ENCODE data around the gene MAP3K10.

The MAP3K10 gene

GRCh38 chr19:40239415-40240226 is 48.4 kb downstream of the MAP3K10 start:
- Mint-ChIP-seq H3K27ac (no peak overlapping the region), H3K36me3 (ENCODE audit: low read depth) (peaks cover 13% of the 10 kb centered on the region)

GRCh38 chr19:40240332-40240731 is 49.1 kb downstream of the MAP3K10 start:
- H3K4me3 Mint-ChIP-seq: no peak overlapping the region

More at GRCh38 chr19:40239415-40240226, 48.4 kb downstream of the MAP3K10 start:
- DNase-seq (ENCODE audit: low spot score): no peak
- Mint-ChIP-seq H3K4me3 (no peak overlapping the region), H3K9me3 (no peaks in the 10 kb centered on the region), H3K4me1 (ENCODE audit: low read depth) (no peaks in the 10 kb centered on the region), H3K27me3 (ENCODE audit: low read depth) (no peaks in the 10 kb centered on the region)

DNA sequence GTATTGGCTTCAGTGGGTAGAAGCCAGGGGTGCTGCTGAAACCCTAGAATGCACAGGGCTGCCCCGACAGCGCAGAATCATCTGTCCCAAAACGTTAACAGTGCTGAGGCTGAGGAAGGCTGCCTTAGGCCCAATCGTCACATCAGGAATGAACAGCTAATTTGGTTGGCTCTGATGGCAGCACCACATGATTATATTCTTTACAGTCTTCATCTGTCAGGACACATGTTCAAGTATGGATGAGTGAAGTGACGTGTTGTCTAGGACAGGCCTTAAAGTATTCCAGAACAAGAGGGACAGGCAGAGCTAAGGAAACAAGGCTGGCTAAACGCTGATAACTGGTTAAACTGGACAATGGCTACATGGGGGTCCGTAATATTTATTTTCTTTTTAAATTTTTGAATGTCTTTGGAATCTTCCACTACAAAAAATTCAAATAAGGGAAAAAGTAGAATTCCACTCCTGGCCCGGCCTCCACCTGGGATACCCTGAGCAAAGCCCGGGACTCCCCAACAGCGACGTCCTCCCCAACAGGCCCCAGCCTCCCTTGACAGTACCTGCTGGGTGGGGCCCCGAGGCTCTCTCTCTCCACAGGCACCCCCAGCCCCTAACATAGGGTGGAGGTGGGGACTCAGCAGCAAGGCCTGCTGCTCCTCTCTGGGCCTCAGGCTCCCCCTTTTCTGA is 50.0 kb downstream of the MAP3K10 start:
- Mint-ChIP-seq H3K4me1 (ENCODE audit: low read depth) (no peaks in the 10 kb centered on the region), H3K27me3 (ENCODE audit: low read depth) (no peaks in the 10 kb centered on the region), H3K36me3 (ENCODE audit: low read depth) (peaks cover 13% of the 10 kb centered on the region), H3K9me3 (no peaks in the 10 kb centered on the region), H3K4me3 (no peak overlapping the region), H3K27ac (no peak overlapping the region)
- no peak for DNase-seq (ENCODE audit: low spot score)

More at GRCh38 chr19:40240332-40240731, 49.1 kb downstream of the MAP3K10 start:
- Mint-ChIP-seq H3K27ac (no peak overlapping the region), H3K4me1 (ENCODE audit: low read depth) (no peaks in the 10 kb centered on the region), H3K27me3 (ENCODE audit: low read depth) (no peaks in the 10 kb centered on the region), H3K9me3 (no peaks in the 10 kb centered on the region), H3K36me3 (ENCODE audit: low read depth) (peaks cover 13% of the 10 kb centered on the region)
- no peak for DNase-seq (ENCODE audit: low spot score)

GRCh38 chr19:40241809-40242384 is 50.7 kb downstream of the MAP3K10 start:
- no peak for DNase-seq (ENCODE audit: low spot score)
- no peak overlapping the region for H3K27ac Mint-ChIP-seq
- no peaks in the 10 kb centered on the region for H3K27me3 Mint-ChIP-seq (ENCODE audit: low read depth)
- H3K36me3 Mint-ChIP-seq (ENCODE audit: low read depth): peaks cover 10% of the 10 kb centered on the region
- H3K4me3 Mint-ChIP-seq: no peak overlapping the region
- no peaks in the 10 kb centered on the region for H3K9me3 Mint-ChIP-seq
- no peaks in the 10 kb centered on the region for H3K4me1 Mint-ChIP-seq (ENCODE audit: low read depth)

DNA sequence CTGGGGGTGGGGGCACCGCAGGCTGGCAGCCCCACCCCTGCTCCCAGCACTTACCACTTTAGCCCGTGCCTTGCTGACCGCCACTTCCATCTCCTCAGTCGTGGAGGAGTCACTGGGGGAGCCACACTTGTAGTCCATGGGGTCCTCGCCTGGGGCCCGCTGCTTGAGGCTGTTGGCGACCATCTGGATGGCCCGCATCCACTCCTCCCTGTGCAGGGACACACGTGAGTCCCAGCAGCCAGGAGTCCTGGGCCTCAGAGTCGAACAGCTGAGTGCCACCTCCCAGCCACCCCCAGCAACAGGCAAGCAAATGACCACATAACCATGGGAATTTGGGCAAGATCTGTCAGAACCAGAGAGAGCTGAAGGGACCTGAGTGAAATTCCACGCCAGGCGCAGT is 51.3 kb downstream of the MAP3K10 start:
- Mint-ChIP-seq H3K27ac (no peak overlapping the region), H3K4me3 (no peak overlapping the region), H3K4me1 (ENCODE audit: low read depth) (no peaks in the 10 kb centered on the region), H3K36me3 (ENCODE audit: low read depth) (peaks cover 8% of the 10 kb centered on the region), H3K9me3 (no peaks in the 10 kb centered on the region), H3K27me3 (ENCODE audit: low read depth) (no peaks in the 10 kb centered on the region)
- no peak for DNase-seq (ENCODE audit: low spot score)

DNA sequence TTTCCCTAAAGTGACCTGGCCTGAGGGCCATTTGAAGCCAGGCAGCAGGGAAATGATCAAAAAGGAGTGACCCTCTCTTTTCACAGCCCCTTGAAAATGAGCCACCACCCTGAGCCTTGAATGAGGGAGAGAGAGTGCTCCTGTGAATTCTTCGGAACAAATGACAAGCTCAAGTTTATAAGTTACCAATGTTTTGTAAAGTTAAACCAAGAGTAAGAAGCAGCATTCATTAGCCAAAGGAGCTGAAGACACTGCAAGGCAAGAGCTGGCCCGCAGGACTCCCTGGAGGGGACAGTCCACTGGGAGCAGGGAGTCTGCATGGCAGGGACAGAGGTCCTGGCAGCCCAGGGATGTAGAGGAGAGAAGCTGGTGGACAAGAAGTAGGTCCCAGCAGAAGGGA is 52.0 kb downstream of the MAP3K10 start:
- Mint-ChIP-seq H3K4me3 (no peak overlapping the region), H3K27ac (no peak overlapping the region)

DNA sequence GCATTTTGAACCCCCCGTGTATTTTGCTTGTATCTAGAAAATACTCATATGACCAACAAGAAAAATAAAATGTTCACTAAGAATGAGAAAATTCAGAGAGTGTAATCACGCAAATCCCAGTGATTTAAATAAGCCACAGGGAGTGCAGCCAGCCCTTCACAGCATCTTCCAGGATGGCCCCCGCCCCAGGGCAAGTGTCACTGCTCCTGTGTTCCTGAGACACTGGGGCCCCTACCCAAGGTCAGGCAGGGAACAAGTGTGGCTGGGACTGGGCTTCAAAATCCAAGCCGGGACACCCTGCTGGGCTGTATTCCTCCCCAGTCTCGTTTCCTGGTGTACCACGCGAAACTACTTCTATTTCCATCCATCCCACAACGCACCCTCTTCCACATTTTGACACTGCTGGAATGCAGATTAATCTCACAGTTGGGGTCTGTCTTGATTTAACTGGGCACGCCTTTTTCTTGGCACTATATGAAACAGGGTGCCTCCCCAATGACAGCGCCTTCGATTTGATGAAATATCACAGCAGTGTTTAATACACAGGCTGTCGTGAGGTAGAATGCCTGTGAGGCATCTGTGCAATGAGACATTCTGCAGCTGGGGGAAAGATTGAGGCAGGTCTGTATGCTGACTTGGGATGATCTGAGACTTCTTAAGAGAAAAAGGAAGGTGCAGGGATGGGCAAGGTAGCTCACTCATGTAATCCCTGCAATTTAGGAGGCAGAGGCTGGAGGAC is 53.5 kb downstream of the MAP3K10 start:
- Mint-ChIP-seq H3K9me3 (no peaks in the 10 kb centered on the region), H3K27ac (no peak overlapping the region), H3K4me1 (ENCODE audit: low read depth) (no peaks in the 10 kb centered on the region), H3K36me3 (ENCODE audit: low read depth) (peaks cover 4% of the 10 kb centered on the region), H3K27me3 (ENCODE audit: low read depth) (no peaks in the 10 kb centered on the region), H3K4me3 (no peak overlapping the region)
- no peak for DNase-seq (ENCODE audit: low spot score)

More for the DNA sequence above, 52.0 kb downstream of the MAP3K10 start:
- no peaks in the 10 kb centered on the region for H3K9me3 Mint-ChIP-seq
- no peaks in the 10 kb centered on the region for H3K4me1 Mint-ChIP-seq (ENCODE audit: low read depth)
- DNase-seq (ENCODE audit: low spot score): no peak
- H3K27me3 Mint-ChIP-seq (ENCODE audit: low read depth): no peaks in the 10 kb centered on the region
- H3K36me3 Mint-ChIP-seq (ENCODE audit: low read depth): peaks cover 3% of the 10 kb centered on the region

GRCh38 chr19:40245506-40246128 is 54.4 kb downstream of the MAP3K10 start:
- H3K36me3 Mint-ChIP-seq (ENCODE audit: low read depth): peaks cover 4% of the 10 kb centered on the region
- H3K27me3 Mint-ChIP-seq (ENCODE audit: low read depth): no peaks in the 10 kb centered on the region
- no peaks in the 10 kb centered on the region for H3K4me1 Mint-ChIP-seq (ENCODE audit: low read depth)
- H3K9me3 Mint-ChIP-seq: no peaks in the 10 kb centered on the region
- H3K4me3 Mint-ChIP-seq: no peak overlapping the region
- H3K27ac Mint-ChIP-seq: no peak overlapping the region
- no peak for DNase-seq (ENCODE audit: low spot score)

- no peaks in the 10 kb centered on the region for H3K4me1 Mint-ChIP-seq (ENCODE audit: low read depth)
- no peak overlapping the region for H3K4me3 Mint-ChIP-seq
- H3K36me3 Mint-ChIP-seq (ENCODE audit: low read depth): peaks cover 4% of the 10 kb centered on the region
- no peaks in the 10 kb centered on the region for H3K27me3 Mint-ChIP-seq (ENCODE audit: low read depth)
- DNase-seq (ENCODE audit: low spot score): no peak
- no peak overlapping the region for H3K27ac Mint-ChIP-seq
- H3K9me3 Mint-ChIP-seq: no peaks in the 10 kb centered on the region
Measured at GRCh38 chr19:40246292-40247073, 55.3 kb downstream of the MAP3K10 start.

GRCh38 chr19:40247178-40247577 is 56.0 kb downstream of the MAP3K10 start:
- Mint-ChIP-seq H3K4me1 (ENCODE audit: low read depth) (no peaks in the 10 kb centered on the region), H3K9me3 (no peaks in the 10 kb centered on the region), H3K27ac (no peak overlapping the region), H3K36me3 (ENCODE audit: low read depth) (peaks cover 2% of the 10 kb centered on the region), H3K27me3 (ENCODE audit: low read depth) (no peaks in the 10 kb centered on the region), H3K4me3 (no peak overlapping the region)
- DNase-seq (ENCODE audit: low spot score): no peak

DNA sequence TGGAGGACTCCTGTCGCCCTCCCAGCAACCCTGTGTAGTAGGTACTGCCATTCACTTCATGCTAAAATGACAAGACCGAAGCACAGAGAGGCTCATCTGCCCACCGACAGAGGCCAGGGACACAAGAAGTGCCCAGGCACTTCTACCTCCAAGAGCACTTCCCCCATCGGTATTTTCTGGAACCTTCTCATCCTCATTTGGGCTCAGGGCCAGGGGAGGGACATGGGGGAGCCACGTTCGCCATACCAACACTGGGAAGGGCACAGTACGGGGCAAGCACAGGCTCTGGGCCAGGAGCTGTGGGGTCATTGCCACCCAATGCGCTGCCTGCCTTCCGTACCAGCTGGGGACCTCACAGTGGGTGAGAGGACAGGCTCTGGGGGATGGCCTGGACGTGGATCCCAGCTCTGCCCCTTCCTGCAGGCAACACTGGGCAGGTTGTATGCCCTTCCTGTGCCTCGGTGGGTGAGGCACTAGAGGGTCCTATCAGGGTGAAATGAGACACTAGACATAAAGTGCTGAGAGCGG is 56.6 kb downstream of the MAP3K10 start:
- Mint-ChIP-seq H3K27me3 (ENCODE audit: low read depth) (no peaks in the 10 kb centered on the region), H3K9me3 (no peaks in the 10 kb centered on the region), H3K4me3 (no peak overlapping the region), H3K4me1 (ENCODE audit: low read depth) (no peaks in the 10 kb centered on the region), H3K27ac (no peak overlapping the region), H3K36me3 (ENCODE audit: low read depth) (peaks cover 5% of the 10 kb centered on the region)
- DNase-seq (ENCODE audit: low spot score): no peak

DNA sequence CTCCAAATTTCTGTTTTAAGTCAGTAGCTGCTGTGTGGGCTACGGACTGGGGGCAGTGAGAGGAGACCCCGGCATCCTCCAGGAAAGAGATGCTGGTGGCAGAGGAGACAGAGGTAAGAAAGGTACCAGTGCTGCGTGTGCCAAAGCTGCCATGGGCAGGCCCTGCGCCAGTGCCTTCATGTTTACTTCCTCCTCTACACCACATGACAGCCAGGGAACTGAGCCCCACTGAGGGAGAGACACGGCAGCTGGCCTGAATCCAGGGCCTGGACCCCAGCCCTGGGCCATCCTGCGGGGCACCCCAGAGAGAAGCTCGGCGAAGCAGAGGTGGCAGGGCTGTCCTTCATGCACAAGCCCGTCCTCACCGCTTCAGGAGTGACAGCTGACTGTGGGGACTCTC is 58.0 kb downstream of the MAP3K10 start:
- H3K9me3 Mint-ChIP-seq: no peaks in the 10 kb centered on the region
- no peak overlapping the region for H3K4me3 Mint-ChIP-seq
- no peaks in the 10 kb centered on the region for H3K27me3 Mint-ChIP-seq (ENCODE audit: low read depth)
- H3K27ac Mint-ChIP-seq: no peak overlapping the region
- H3K4me1 Mint-ChIP-seq (ENCODE audit: low read depth): no peaks in the 10 kb centered on the region
- H3K36me3 Mint-ChIP-seq (ENCODE audit: low read depth): peaks cover 11% of the 10 kb centered on the region
- DNase-seq (ENCODE audit: low spot score): no peak

DNA sequence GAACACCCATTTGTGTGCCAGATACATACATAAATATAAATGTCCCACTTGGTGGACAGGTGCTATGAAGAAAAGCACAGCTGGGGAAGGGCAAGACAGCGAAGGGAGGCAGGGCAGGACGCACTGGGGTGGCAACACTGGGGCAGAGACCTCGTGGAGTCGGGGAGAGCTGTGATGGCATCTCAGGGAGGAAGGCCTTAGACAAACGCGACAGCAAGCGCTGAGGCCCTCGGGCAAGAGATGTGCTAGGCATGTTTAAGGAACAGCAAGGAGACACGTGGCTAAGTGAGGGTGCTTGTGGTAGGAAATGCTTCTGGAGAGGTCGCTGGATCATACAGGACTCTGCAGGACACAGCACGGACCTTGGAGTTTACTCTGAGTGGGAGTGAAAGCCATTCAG is 58.6 kb downstream of the MAP3K10 start:
- H3K27ac Mint-ChIP-seq: no peak overlapping the region
- no peak overlapping the region for H3K4me3 Mint-ChIP-seq
- H3K4me1 Mint-ChIP-seq (ENCODE audit: low read depth): no peaks in the 10 kb centered on the region
- no peak for DNase-seq (ENCODE audit: low spot score)
- peaks cover 14% of the 10 kb centered on the region for H3K36me3 Mint-ChIP-seq (ENCODE audit: low read depth)
- no peaks in the 10 kb centered on the region for H3K27me3 Mint-ChIP-seq (ENCODE audit: low read depth)
- H3K9me3 Mint-ChIP-seq: no peaks in the 10 kb centered on the region
